Measurements from ENCODE around the gene IZUMO4.

- TF ChIP-seq CTCF (IDR thresholded peaks at IDR 0.05 in 4 of 5, conservative IDR thresholded peaks at IDR 0.05 in 1 of 5) (no peak), POLR2A (IDR thresholded peaks at IDR 0.05) (no peak)
Observed at GRCh38 chr19:2116507-2116906, 19.8 kb downstream of the IZUMO4 start.

Measured in gastrocnemius medialis (tissue), 4 donors.